Progenitor cell of endocrine pancreas (in vitro differentiated cells): ENCODE results near the gene CALML4. TPM values are rescaled to one million over a fixed set of nuclear protein-coding genes. Genes with fewer than 3 reads are reported as not detected.

Experiments
- DNase-seq: peaks from one replicate; pipeline ENCODE4 v3.0.0; 2021; ENCODE audit warnings: low spot score; ENCODE audit not compliant: unreplicated experiment
- H3K27ac Mint-ChIP-seq: 2 replicates; pipeline ENCODE4 v1.8.0; 2021; ENCODE audit warnings: mild to moderate bottlenecking, moderate library complexity, mixed read lengths
- H3K27me3 Mint-ChIP-seq: 2 replicates; pipeline ENCODE4 v1.8.0; 2021; ENCODE audit warnings: mixed read lengths
- H3K36me3 Mint-ChIP-seq: 2 replicates; pipeline ENCODE4 v1.8.0; 2022; ENCODE audit warnings: mixed read lengths; ENCODE audit not compliant: insufficient read depth
- H3K4me1 Mint-ChIP-seq: 2 replicates; pipeline ENCODE4 v1.8.0; 2021; ENCODE audit warnings: low read depth, mixed read lengths
- H3K4me3 Mint-ChIP-seq: 2 replicates; pipeline ENCODE4 v1.8.0; 2021; ENCODE audit warnings: low read depth, mild to moderate bottlenecking, moderate library complexity, mixed read lengths
- H3K9me3 Mint-ChIP-seq: 2 replicates; pipeline ENCODE4 v1.8.0; 2021; ENCODE audit warnings: low read depth, mixed read lengths
- total RNA-seq: library from RNA; stranded (reverse); gene quantifications from 2 replicates; pipeline ENCODE4 v1.2.1, GENCODE V29; 2021
- TF ChIP-seq, protein P1 (sequence below): fragments of 200-600 bp; sonication (generic); IDR thresholded peaks from one replicate; pipeline ENCODE4 v1.5.0; 2021; ENCODE audit warnings: antibody characterized with exemption, mild to moderate bottlenecking; ENCODE audit not compliant: unreplicated experiment

CALML4 gene
- total RNA-seq, 1 donor from 2014 or later = 9.7 TPM

GRCh38 chr15:68184616-68185480 lies 20.3 kb downstream of the CALML4 start:
- H3K27ac Mint-ChIP-seq = no peak overlapping the region
- H3K4me3 Mint-ChIP-seq = no peak overlapping the region
- peaks cover 32% of the 10 kb centered on the region for H3K36me3 Mint-ChIP-seq
- no peaks in the 10 kb centered on the region for H3K4me1 Mint-ChIP-seq
- TF ChIP-seq, protein P1, sequence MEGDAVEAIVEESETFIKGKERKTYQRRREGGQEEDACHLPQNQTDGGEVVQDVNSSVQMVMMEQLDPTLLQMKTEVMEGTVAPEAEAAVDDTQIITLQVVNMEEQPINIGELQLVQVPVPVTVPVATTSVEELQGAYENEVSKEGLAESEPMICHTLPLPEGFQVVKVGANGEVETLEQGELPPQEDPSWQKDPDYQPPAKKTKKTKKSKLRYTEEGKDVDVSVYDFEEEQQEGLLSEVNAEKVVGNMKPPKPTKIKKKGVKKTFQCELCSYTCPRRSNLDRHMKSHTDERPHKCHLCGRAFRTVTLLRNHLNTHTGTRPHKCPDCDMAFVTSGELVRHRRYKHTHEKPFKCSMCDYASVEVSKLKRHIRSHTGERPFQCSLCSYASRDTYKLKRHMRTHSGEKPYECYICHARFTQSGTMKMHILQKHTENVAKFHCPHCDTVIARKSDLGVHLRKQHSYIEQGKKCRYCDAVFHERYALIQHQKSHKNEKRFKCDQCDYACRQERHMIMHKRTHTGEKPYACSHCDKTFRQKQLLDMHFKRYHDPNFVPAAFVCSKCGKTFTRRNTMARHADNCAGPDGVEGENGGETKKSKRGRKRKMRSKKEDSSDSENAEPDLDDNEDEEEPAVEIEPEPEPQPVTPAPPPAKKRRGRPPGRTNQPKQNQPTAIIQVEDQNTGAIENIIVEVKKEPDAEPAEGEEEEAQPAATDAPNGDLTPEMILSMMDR = no peak
- H3K27me3 Mint-ChIP-seq = no peaks in the 10 kb centered on the region
- no peaks in the 10 kb centered on the region for H3K9me3 Mint-ChIP-seq
- DNase-seq = no peak

DNA sequence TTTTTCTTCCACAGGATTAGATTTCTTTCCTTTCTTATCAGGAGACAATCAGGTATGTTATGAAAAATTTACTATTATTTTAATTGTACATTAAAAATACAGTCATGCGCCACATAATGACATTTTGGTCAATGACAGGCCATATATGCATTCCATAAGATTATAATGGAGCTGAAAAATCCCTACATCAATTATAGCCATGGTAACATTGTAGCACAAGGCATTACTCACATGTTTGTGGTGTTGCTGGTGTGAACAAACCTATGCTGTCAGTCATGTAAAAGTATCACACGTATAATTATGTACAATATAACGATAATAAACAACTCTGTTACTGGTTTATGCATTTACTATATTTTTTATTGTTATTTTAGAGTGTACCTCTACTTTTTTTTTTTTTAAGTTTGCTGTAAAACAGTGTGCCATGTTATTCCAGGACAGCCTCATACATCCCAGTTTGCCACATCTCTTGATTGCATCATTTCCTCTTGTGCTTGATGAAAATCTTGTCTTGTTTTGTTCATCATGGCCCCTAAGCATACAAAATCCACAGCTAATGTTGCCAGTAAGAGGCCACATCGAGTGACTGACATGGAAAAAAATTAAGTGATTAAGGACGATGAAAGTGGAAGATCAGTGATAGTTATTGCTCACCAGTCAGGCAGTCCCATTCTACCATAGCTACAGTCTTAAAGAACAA lies 21.4 kb downstream of the CALML4 start:
- TF ChIP-seq, protein P1 = no peak
- Mint-ChIP-seq H3K4me1 (no peaks in the 10 kb centered on the region), H3K4me3 (no peak overlapping the region), H3K27me3 (no peaks in the 10 kb centered on the region), H3K36me3 (peaks cover 30% of the 10 kb centered on the region), H3K9me3 (no peaks in the 10 kb centered on the region), H3K27ac (no peak overlapping the region)
- DNase-seq = no peak

DNA sequence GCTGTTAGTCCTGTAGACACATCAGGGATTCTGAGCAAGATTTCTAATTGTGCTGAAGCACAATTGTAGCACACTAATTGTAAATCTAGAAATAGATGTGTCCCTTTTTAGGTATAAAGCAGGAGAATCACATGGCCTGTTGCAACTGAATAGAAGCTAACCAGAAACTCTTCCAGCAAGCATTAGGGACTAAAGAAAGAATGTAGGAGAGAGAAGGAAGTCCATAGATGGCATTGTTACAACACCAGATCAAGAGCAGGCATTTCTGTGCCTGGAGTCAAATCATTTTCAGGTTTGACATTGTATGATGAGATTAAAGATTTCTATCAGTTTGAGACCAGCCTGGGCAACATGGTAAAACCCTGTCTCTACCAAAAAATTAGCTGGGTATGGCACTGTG lies 27.4 kb downstream of the CALML4 start:
- no peak overlapping the region for H3K27ac Mint-ChIP-seq
- no peak overlapping the region for H3K4me3 Mint-ChIP-seq
- peaks cover 14% of the 10 kb centered on the region for H3K36me3 Mint-ChIP-seq
- DNase-seq = no peak
- no peaks in the 10 kb centered on the region for H3K4me1 Mint-ChIP-seq
- TF ChIP-seq, protein P1 = no peak
- no peaks in the 10 kb centered on the region for H3K27me3 Mint-ChIP-seq
- H3K9me3 Mint-ChIP-seq = no peaks in the 10 kb centered on the region

DNA sequence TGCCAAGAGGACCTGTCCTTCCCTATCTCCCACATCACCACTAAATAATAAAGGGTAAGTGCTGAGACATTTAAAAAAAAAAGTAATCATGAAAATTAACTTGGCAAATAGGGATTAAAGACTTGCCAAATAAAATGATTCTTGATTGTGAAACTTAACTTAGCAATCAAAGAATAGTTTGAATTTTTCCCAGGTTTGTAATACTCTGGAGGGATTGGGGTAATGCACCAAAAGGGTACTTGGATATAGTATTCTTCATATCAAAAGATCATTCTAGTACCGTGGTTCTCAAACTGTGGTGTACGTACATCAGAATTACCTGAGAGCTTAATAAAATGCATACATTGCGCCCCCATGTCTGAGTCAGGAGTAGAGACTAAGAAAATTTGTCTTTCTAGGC lies 28.5 kb downstream of the CALML4 start:
- no peaks in the 10 kb centered on the region for H3K4me1 Mint-ChIP-seq
- no peak overlapping the region for H3K27ac Mint-ChIP-seq
- no peaks in the 10 kb centered on the region for H3K27me3 Mint-ChIP-seq
- H3K9me3 Mint-ChIP-seq = no peaks in the 10 kb centered on the region
- H3K36me3 Mint-ChIP-seq = peaks cover 18% of the 10 kb centered on the region
- no peak overlapping the region for H3K4me3 Mint-ChIP-seq
- TF ChIP-seq, protein P1 = no peak
- DNase-seq = no peak

DNA sequence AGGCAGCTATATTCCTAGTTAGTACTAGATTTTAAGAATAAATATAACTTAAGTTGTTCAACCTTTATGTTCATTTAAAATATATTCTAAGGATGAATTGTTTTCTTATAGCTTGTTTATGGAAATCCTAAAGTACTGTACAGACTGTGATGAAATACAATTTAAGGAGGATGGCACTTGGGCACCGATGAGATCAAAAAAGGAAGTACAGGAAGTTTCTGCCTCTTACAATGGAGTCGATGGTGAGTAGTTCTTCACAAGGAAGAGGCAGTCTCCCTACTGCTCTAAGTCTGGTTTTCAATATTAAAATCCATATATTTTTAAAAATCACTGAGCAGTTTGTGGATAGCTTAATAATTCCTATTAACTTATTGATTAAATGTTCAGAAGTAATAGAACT lies 29.6 kb downstream of the CALML4 start:
- Mint-ChIP-seq H3K27ac (no peak overlapping the region), H3K27me3 (no peaks in the 10 kb centered on the region)

More for the DNA sequence above, 29.6 kb downstream of the CALML4 start:
- DNase-seq = no peak
- Mint-ChIP-seq H3K4me3 (no peak overlapping the region), H3K4me1 (no peaks in the 10 kb centered on the region), H3K9me3 (no peaks in the 10 kb centered on the region), H3K36me3 (peaks cover 16% of the 10 kb centered on the region)
- TF ChIP-seq, protein P1 = no peak
